ENCODE results near the gene SH2D6.

Gene SH2D6

DNA sequence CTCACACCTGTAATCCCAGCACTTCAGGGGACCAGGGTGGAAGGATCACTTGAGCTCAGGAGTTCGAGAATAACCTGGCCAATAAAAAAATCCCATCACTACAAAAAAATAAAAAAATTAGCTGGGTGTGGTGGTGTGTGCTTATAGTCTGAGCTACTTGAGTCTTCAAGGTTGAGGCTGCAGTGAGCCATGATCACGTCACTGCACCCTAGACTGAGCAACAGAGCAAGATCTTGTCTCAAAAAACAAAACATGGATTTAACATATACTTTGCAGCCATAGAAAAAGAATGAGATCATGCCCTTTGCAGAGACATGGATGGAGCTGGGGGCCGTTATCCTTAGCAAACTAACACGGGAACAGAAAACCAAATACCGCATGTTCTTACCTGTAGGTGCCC, 22.2 kb downstream of the SH2D6 start:
- DNase-seq = no peak

DNA sequence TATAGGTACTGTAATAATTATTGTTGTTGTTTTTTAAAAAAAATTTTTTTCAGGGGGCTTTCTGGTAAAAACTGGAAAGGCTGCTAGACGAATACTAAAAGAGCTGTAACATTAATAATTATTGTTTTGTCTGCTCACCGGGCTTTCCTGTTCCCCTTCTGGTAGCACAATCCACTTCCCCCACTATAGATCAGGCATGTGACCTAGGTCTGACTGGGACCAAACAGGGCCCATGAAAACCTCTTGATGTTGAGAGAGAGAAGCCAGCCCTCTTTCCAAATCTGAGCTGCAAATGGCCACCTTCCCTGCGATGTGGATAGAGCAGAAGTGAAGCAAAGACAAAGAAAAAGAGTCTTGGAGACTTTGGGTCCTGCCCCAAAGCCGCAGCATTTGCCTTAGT, 23.4 kb downstream of the SH2D6 start:
- DNase-seq = no peak

DNA sequence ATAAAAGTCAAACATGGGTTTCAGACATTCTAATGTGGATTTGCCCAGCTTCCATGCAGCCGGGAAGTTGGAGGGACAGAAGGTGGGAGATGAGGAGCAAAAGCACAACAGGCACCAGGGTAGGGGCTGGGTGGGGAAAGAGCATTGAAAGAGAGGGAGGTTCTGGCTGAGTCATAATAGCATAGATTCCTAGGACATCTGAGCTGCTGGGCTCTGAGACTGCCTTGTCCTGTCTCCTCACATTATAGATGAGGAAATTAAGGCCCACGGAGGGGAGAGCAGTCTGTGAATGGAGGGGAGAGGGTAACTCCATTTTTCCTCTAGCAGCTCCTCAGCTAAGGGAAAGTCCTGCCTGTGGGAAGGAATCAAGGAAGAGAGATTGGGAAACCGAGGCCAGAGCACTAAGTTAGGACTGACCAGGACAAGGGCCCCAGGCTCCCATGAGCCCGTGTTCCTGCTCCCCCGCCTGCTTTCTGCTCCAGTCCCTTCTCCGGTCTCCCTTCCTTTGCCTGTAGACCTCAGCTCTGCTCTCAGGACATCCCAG, 26.2 kb downstream of the SH2D6 start:
- no peak for DNase-seq

DNA sequence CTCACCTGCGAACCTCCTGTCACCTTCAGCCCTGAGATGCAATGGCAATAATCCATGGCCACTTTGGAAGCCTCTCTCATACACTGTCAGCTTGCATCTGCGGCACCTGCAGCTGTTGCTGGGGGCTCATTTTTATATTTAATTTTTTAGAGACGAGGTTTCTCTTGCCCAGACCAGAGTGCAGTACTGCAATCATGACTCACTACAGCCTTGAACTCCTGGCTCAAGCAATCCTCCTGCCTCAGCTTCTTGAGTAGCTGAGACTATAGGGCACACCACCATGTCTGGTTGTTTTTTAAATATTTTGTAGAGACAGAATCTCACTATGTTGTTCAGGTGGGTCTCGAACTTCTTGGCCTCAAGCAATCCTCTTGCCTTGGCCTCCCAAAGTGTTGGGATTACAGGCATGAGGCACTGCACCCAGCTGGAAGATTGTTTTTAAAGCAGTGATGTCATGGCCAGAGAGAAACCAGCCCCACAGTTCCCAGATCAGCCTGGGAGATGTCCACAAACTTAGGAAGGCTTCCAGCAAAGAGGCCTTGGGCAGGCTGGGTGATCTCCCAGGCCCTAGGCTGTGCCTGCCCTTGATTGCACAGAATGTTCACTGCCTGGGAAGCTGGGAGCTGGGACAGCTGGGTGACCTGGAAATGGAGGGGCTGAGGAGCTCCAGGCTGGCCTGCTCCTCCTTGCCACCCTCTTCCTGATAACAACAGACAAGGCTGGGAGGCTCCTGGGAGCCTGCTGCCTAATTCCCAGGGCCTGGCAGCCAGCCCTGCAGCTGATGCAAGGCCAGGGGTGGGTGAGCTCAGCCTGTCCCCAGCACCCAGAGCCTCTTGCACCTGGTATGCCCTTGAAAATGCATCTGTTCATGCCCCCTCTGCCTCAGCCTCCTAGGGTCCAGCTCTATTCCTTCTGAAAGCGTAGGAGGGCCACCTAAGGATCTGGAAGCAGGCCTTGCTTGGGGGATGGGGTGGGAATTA, 27.1 kb downstream of the SH2D6 start:
- DNase-seq = no peak

DNA sequence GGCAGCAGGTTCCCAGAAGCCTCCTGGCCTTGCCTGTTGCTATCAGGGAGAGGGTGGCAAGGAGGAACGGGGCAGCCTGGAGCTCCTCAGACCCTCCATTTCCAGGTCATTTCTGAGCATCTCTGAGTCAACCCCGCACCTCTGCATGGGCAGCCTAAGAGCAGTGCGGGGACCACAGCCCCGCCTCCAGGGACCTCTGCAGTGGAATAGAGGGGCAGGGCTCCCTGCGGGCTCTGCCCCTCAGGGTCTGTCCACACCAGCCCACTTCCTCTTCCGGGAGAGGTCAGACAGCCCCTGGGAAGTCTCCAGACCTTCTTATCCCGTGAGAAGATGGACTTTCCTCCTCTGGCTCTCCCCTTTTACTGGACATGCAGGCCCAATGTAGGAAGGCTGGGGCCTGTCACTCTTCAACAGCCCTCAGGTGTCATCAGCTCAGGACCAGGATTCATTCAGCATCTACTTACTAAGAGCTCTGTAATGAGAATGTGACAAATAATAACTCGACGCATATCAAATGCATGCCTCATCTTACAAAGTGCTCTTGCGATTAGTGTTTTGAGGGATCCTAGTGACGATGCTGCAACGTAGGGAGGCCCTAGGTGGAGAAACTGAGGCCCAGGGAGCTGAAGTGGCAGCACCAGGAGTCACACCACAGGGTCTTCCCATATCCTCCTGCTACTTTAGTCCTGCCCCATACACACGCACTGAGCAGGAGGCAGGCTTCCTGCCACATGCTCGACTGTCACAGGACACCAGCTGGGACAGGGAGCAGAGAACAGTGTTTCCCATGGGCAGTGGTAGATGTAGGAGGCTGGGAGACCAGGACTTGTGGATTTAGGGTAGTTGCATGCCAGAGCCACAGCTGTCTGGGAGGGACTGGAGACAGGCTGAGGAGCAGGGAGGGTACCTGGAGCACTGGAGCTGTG, 28.0 kb downstream of the SH2D6 start:
- no peak for DNase-seq

DNA sequence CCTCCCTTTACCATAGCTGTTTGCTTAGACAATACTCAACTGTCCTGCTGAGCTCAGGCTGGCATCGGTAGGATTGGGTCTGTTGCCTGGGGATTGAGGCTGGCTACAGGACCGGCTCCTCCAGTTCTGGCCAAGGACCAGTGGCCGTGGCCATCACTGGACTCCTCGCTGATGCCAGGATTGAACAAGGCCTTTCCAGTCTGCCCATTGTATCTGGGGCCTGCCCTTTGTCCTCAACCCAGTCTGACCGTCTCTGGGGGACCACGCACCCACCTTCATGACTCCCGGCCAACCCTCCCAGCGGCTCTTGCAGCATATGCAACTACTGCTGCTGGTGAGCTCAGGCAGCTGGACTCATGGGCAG, 28.7 kb downstream of the SH2D6 start:
- DNase-seq = no peak

DNA sequence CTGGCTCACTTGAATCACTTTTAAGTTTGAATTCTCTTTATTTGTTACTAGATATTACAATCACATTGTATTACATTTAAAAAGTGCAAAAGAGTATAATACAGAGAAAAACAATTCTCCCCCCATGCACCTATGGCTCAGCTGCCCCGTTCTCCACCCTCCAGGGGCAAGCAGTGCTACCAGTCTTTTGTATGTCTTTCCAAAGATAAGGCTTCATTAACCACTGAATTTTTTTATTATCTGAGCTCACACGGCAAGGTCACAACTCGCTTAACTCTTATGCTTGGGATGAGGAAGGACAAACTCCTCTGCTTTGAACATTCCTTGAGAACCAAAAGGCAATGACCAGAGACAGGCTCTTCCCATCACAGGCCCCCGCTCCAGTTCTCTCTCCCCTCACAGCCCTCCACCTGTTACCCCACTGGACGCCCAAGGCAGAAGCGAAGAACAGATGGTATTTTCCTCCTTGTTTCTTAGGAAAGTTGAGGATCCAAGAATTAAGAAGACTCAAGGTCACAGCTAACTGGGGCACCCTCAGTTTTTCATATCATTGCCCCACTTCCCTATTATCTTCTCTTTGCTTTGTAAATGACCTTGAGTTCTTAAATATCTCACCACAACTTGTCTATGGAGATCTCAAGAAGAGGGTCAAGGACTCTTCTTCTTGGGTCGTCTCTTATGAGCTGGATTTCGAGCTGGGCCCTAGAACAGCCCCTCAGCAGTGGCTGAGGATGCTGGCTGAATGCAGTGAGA, 30.1 kb downstream of the SH2D6 start:
- no peak for DNase-seq

DNA sequence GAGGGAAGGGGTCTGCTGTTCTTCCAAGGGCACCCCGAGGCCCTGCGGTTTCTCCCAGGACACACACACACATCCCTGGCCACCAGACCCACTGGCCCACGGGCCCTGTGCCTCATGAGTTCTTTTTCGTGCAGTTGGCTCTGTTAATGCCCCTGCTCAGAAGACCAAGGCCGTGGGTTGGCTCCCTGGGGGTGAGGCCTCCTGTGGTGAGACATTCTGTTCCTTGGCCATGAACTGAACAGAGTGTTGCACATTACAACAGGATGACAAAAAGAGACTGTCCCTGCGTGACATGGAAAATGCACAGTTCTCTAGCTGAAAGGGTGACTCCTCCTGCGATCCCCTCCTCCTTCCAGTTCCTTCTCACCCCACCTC, 30.7 kb downstream of the SH2D6 start:
- no peak for DNase-seq

DNA sequence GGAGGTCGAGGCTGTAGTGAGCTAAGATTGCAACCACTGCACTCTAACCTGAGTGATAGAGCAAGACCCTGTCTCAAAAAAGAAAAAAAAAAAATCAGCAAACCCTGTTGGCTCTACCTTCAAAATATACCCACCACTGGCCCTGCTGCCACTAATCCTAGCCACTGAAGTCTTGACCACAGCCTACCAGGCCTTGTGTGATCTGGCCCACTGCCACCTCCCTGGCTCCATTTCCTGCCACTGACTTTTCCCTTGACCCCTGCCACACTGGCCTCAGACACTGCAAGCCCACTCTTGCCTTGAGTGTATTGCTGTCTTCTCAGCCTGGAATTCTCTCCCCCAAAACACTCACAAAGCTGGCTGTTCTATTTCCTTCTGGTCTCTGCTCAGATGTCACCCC, 33.7 kb downstream of the SH2D6 start:
- no peak for DNase-seq

DNA sequence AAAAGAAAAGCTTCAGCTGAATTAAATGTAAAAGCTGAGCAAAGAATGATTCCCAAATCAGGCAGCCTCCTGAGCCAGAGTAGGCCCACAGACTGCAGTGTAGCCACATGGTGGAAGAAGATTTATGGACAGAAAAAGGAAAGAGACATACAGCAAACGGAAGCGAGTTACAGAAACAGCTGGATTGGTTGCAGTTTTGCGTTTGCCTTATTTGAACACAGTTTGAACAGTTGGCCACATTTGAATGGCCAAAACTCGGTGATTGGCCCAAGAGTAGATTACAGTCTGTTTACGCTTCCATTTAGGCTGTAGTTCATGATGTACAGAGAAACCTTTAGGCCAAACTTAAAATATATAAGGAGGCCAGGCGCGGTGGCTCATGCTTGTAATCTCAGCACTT, 35.1 kb downstream of the SH2D6 start:
- DNase-seq = no peak

DNA sequence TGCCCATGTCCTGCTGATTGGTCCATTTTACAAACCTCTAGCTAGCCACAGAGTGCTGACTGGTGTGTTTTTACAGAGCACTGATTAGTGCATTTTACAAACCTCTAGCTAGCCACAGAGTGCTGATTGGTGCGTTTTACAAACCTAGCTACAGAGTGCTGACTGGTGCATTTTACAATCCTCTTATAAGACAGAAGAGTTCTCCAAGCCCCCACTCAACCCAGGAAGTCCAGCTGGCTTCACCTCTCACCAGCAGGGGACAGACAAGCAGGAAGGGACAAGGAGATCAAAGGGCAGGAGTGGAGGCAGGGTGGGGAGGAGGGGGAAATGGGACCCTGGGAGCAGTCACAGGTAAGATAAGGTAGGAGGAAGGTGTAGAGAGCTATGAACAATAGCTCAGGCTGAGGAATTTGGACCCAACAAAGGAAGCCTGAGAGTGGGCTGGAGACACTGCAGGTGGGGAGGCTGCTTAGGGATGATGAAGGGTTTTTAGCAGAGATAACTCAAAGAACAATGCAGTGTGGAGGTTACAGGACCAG, 37.1 kb downstream of the SH2D6 start:
- DNase-seq = no peak

DNA sequence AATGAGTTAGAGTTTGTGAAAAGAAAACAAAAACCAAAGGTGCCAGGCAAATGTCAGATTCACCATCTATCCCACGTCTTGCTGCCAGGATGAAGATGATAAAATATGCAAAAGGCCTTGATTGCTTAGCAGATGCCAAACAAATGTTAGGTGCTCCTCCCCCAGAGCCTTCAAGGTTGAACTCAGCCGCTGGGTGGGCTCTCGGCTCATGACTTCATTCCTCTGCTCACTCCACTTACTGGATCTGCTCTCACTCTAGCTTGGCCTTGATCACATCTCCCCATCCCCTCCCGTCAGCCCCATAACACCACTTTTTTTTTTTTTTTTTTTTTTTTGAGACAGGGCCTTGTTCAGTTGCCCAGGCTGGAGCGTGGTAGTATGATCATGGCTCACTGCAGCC, 38.5 kb downstream of the SH2D6 start:
- no peak for DNase-seq

DNA sequence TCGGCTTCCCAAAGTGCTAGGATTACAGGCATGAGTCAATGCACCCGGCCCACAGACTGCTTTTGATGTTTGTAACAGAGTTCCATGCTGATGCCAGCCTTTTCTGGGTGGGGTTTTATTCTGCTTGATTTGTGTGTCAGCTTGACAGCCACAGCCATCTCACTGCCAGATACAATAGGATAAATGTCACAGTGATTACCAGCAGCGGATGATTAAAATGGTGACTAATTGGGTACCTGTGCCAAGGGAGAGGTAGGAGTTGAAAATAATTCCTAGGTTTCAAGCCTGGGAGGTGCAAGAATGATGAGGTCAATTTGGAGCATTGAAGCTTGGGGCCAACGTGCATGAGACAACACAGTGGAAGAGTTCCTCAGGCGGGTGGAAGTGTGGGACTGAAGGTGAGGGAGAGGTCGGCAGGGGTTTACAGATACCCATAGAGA, 39.4 kb downstream of the SH2D6 start:
- no peak for DNase-seq

DNA sequence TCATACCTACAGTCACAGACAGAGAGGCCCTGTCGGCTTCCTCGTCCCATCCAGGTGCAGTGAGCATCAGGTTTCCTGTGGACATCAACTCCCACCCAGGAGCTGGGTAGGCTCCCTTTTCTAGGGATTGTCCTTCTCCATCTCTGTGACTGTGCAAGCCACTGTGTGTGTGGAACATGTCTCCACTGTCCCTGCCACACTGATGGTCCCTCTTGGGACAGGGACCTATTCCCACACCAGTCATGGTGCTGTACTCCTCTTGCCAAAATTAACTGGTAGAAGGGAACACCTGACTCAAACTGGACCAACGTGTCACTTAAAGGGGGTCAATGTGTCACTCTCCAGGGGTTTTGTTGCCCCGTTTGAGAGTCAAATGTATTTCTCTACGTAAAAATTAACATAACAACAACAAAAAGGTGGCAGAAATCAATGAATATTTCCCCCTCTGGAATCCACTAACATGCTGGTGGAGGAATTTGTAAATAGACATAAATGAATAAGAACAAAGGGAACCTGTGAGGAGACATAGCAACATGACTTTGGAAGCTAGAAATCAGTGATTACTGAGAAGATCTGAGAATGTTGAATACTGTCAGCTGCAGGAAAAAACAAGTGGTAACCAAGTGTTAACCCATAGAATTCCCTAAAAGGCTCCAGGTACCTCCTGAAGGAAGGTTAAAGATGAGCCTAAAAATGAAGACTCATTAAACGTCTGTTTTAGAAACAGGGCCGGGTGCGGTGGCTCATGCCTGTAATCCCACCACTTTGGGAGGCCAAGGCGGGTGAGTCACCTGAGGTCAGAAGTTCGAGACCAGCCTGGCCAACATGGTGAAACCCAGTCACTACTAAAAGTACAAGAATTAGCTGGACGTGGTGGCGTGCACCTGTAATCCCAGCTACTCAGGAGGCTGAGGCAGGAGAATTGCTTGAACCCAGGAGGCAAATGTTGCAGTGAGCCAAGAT, 40.4 kb downstream of the SH2D6 start:
- no peak for DNase-seq

DNA sequence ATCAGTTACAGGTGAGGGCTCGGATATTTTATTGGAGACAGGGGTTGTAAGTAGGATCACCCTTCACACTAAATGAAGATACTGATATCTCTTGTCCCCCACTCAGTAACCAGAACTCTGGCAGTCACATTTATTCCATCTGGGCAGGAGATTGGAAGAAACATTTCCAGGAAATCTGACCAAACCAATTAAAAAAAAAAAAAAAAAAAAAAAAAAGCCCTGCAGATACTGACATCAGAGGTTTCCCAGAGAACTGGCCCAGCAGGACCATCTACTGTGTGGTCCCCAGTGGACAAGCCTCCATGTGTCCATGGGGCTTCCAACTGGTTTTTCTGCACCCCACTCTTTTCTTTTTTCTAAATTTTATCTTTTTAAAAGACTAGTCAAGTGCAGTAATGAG, 41.3 kb downstream of the SH2D6 start:
- DNase-seq = no peak

DNA sequence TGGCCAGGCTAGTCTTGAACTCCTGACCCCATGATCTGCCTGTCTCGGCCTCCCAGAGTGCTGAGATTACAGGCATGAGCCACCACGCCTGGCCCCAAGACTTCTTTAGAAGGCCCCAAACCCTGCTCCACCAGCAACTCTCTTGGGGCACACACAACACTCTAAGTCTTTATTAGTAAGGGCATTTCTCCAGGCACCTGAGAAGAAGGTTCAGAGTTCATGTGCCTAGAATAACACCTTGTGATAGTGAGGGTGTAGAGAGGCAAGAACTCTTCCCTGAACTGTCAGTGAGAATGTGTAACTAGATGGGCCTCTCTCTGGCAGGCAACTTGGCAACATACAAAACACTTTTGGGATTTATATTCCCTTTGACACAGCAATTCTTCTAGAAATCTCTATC, 43.8 kb downstream of the SH2D6 start:
- DNase-seq = no peak

DNA sequence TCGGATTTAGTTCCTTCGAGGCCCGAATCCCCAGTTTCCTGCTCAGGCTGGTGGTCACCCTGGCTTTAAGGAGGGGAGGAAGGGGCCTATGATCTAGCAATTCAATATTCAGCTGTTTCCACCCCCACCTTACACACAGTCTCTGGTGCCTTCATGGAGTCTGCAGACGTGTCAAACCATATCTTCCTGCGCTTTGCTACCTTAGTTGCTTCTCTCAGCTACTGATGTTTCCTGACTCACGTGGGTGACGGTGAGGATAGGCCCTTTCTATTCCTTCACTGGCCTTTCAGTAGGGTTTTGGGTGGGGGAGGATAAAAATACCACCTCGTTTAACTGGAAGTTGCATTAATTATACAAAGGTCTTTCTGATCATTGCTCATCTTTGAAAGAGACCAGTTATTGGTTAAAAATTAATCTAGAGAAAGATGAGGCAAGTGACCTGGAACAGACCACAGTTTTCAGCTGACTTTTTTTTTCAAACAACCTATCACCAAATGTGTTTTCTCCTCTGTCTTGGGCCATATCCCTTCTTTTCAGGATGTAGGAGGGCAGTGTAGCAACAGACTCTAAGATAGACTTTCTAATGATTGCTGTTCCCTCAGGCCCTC, 49.7 kb downstream of the SH2D6 start:
- DNase-seq = no peak

DNA sequence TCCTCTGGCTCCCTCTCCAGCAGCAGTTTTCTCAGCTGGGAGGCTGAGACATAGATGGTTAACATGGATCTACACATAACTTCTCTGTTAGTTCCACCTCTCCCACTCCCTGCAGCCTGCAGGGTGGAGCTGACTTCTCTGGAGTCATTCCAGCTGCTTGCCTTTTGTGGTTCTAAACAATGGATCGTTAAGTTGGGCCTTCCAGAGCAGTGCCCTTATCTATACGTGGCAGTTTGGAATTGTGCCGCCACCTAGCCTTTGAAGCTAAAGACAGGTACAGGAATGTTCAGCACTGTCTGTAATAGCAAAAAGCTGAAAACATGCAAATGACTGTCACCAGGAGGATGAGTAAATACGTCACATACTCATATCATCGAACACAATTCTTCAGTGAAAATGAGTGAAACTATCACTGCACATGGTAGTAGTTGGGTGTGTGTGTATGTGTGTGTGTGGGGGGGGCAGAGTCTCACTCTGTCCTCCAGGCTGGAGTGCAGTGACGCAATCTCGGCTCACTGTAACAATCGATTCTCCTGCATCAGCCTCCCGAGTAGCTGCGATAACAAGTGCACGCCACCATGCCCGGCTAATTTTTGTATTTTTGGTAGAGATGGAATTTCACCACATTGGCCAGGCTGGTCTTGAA, 50.3 kb downstream of the SH2D6 start:
- no peak for DNase-seq

DNA sequence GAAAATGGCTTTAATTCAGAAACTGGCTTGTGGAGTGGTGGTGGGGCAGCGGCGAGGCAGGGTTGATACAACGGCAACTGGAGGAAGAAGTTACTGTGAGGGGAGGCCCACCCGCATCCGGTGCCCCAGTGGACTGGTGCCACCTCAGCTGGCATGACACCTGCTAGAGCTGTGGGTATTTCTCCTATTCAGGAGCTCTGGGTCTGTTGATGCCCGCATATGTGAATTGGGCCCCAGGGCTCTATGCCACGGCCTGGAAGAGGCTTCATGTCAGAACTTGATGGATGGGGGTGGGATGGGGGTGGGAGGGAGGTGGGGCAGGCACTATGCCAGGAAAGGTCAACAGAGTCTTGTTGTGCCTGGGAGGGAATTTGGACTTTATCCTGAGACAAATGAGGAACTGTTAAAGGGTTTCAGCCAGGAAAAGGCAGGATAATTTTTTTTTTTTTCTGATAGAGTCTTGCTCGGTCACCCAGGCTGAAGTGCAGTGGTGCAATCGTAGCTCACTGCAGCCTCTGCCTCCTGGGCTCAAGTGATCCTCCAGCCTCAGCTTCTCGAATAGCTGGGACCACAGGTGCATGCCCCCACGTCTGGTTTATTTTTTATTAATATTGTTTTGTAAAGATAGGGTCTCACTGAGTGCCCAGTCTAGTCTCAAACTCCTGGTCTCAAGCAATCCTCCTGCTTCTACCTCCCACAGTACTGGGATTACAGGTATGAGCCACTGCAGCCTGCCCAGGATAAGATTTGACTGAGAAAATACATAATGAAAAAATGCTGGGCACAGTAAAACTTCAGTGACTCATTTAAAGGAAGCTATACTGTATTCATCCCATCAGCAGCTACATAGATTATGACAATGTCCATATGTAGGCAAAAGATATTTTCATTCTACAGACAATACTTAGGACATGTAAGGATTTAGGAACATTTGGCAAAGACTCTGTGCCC, 52.6 kb downstream of the SH2D6 start:
- no peak for DNase-seq

All from NCI-H1048 (cell line).